HG02623 (cell line): ENCODE results near the gene ATP6V1C2.
"Not testable (repeated sequence)": the region's sequence is repeated elsewhere in the genome, so short reads cannot be mapped to it uniquely, and the experiment has no call there.

Experiments
- ATAC-seq: cut with Tn5 transposase; IDR thresholded peaks from one replicate; pipeline ENCODE4 v1.9.1; 2021; ENCODE audit warnings: moderate library complexity; ENCODE audit not compliant: unreplicated experiment

The ATP6V1C2 gene

GRCh38 chr2:10812362-10813162 lies 91.1 kb downstream of the ATP6V1C2 start, which contains the start of gene PDIA6:
PDIA6 (minus strand) TSS chr2:10812785; CDS start chr2:10812696, 89 bp downstream.
- peak; percentile 86 for ATAC-seq

DNA sequence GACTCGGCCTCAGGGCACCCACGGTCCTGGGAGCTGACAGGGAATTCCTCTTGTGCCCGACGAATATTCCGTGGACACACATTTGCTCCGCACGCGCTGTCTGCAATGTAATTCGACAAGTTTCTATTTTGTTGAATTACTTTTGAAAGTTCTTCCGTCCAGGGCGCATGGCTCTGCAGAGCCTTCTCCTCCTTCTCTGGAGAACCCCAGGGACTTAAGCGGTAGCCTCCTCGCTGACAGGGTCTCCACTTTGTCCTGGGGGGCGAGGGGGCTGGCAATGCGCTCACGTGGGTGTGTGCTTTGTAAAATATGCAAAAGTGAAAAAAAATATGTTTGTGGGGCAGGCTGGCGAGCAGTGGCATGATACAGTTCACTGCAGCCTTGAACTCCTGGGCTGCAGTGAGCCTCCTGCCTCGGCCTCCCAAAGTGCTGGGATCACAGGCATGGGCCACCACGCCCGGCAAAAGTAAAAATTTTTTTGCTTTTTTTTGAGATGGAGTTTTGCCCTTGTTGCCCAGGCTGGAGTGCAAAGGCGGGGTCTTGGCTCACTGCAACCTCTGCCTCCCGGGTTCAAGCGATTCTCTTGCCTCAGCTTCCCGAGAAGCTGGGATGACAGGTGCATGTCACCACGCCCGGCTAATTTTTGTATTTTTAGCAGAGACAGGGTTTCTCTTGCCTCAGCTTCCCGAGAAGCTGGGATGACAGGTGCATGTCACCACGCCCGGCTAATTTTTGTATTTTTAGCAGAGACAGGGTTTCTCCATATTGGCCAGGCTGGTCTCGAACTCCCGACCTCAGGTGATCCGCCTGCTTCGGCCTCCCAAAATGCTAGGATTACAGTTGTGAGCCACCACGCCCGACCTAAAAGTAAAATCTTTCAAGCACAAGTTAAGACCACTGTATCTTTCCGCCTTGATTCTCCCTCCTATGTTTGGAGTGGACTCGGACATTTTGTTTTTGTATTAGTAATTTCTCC lies 92.0 kb downstream of the ATP6V1C2 start:
- not testable (repeated sequence) for ATAC-seq

DNA sequence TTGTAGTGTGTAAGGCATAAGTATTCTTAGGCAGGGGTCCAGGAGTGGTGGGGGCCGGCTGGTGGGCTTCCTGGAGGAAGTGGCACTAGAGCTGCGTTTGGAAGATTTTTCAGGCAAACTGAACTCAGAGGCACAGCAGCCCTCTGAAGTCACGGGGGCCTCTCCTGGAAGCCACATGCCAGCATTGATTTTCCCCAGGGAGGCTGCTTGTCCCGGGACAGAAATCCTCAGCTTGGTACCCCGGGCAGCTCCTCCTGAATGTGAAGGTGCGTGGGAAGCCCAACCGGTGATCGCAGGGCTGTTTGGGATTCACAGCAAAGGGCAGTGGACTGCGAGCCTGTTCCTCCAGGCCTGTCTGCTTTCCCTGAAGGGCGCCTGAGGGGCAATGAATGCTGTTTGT lies 92.7 kb downstream of the ATP6V1C2 start:
- ATAC-seq = no peak

GRCh38 chr2:10814571-10815331 lies 93.3 kb downstream of the ATP6V1C2 start:
- ATAC-seq = no peak

DNA sequence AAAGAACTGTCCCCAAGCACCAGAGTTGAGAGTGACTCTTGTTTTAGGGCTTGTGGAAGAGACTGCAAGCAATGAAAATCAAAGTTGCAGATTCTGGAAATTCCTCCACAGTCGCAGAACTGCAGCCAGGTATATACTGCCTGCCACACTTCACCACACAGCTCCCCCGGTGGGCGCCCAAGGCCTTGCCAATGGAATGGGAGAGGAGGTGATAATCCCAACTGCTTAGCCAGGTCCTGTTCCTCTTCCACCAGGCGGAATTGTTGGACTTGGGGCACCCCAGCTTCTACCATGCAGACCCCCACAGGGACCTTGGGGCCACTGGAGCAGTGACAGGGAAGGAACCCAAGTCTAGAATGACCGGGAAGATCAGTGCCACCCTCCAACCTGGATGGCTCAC lies 96.0 kb downstream of the ATP6V1C2 start:
- ATAC-seq = no peak

GRCh38 chr2:10818305-10818704 lies 96.9 kb downstream of the ATP6V1C2 start:
- not testable (repeated sequence) for ATAC-seq

DNA sequence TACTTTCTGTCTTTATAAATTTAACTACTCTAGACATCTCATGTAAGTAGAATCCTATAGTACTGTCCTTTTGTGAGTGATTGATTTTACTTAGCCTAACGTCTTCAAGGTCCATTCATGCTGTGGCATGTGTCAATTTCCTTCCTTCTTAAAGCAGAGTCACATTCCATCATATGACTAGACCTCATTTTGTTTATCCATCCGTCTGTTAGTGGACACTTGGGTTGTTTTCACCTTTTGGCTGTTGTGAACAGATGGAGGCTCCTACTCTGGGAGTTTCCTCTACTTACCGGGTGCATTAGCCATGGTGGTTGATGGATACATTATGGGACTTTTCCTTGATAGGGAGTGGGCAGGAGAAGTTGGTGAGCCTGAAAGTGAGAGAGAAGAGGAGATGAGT lies 97.6 kb downstream of the ATP6V1C2 start:
- ATAC-seq = no peak

DNA sequence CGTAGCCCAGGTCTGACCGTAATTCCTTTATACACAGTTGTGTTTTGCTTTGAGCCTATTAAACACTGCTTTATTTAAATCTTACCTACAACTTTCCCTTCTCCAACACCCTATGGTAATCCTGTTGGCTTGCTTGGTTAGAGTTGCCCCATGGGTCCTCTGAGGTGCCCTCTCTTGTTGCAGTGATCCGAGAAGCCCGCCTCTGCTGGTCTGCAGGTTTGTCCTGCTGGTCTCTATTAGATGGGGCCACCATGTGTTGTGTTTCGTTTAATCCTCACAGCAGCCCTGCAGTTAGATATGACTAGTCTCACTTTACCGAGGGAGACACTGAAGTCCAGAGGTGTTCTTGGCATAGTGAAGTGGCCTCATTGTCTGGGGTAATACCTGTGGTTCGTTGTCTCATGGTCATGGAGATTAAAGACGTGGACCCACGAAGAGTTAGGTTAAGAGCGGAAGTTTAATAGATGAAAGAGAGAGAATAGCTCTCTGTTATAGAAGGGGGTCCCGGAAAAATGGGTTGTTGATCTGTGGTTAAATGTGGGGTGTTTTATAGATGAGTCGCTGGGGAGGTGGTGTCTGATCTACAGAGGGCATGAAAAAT lies 98.4 kb downstream of the ATP6V1C2 start:
- no peak for ATAC-seq

DNA sequence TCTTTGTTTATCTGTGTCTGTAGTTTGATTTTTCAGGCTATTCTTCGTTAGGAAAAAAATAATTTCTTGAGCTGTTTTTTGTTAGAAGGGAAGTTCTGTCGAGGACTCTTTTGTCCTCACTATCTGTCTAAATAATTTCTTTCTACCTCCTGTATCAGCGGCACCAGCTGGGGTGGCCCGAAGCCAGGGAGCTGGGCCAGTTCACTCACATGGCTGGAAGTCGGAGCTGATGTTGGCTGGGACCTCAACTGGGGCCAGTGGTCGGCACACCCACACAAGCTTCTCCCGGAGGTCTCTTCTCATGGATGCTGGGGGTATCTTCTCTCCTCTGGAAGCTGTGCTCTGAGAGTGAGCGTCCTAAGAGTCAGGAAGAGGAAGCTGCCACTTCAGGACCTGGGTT lies 99.1 kb downstream of the ATP6V1C2 start:
- ATAC-seq = no peak

- no peak for ATAC-seq
These were observed 99.7 kb downstream of the ATP6V1C2 start for GRCh38 chr2:10820978-10821695.

- ATAC-seq = no peak
These were observed 102.8 kb downstream of the ATP6V1C2 start for GRCh38 chr2:10824191-10824590.

DNA sequence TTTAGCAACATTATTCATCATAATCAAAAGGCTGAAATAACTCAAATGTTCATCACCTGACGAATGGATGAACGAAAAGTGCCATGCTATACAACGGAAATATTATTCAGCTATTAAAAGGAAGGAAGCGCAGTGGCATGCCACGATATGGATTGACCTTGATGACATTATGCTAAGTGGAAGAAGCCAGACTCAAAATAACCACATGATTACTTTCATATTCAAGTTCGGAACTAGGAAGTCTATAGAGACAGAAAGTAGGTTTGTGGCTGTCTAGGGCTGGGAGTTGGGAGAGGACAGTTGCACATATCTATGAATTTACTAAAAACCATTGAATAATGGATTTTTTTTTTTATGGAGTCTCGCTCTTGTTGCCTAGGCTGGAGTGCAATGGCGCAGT lies 104.6 kb downstream of the ATP6V1C2 start:
- ATAC-seq = no peak

GRCh38 chr2:10826625-10827024 lies 105.2 kb downstream of the ATP6V1C2 start:
- no peak for ATAC-seq

GRCh38 chr2:10828346-10828745 lies 106.9 kb downstream of the ATP6V1C2 start:
- ATAC-seq = no peak

GRCh38 chr2:10829299-10829698 lies 107.9 kb downstream of the ATP6V1C2 start:
- ATAC-seq = no peak

DNA sequence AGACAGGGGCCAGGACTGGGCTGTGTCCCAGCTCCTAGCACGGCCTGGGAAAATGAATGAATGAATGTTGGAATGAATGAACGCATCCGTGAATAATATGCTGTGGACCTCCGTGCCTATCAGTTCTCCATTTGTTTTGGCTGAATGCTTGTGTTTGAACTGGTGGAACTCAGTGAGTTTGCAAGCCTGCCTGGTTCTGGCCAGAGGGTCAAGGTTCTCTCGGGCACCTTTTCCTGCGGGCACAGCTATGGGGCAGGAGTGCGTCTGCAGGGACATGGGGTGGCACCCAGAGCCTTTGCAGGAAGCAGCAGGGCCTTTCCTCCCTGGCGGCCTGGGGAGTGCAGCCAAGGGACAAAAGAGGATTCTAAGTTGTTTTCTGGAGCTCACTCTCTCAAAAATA lies 108.8 kb downstream of the ATP6V1C2 start:
- ATAC-seq = no peak

- ATAC-seq = no peak
These were observed 109.4 kb downstream of the ATP6V1C2 start for GRCh38 chr2:10830641-10831399.

DNA sequence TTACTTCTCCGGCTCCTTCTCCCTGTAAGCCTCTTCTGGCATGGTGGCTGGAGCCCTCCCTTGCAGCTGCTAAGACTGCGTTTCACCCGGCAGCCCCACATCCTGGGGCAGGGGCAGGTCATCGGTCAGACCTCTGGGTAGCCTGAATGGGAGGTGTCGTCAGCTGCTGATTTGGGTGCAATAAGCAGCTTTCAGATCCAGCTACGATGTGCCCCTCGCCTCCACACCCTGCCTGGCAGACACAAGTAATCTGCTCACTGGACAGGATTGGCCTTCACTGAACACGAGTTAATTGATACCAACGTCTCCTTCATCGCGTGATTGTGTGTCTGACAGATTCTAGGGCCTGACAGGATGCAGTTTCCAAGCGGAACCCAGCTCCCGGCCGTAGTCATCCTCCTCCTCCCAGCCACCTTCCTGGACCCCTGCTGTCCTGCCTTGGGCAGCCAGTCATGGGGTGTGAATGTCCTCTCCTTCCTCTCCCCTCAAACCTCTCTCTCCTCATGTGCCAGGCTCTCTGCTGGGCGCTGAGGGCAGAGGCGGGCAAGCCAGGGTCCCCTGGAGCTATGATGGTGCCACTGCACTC lies 110.1 kb downstream of the ATP6V1C2 start:
- no peak for ATAC-seq
